Measurements from ENCODE around the gene LEFTY1. TPM values are rescaled to one million over a fixed set of nuclear protein-coding genes. Genes with fewer than 3 reads are reported as not detected.
"Not testable (repeated sequence)": the region's sequence is repeated elsewhere in the genome, so short reads cannot be mapped to it uniquely, and the experiment has no call there.

Gene LEFTY1
- total RNA-seq, 1 experiment from 2014 or later, result not detected

DNA sequence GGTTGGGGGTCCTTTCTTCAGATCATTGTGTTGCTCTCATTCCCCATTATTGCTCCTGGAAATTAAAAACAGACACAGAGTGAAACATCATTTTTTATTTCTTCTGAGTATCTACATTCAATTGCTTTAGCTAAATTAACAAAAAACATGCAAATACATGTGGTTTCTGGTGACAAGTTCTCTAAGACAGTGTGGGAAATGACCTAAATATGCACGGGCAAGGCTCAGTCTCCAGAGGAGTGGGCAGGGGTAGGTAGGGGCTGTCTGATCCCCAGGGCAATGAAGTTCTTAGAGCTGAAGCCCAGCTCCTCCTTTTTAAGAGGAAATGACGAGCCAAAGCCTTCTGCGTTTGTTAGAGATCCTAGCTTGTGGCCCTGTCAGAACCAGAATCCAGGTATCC, 47.6 kb upstream of the LEFTY1 start:
- H3K9me3 Mint-ChIP-seq (ENCODE audit: unreplicated experiment), result no peaks in the 10 kb centered on the region

DNA sequence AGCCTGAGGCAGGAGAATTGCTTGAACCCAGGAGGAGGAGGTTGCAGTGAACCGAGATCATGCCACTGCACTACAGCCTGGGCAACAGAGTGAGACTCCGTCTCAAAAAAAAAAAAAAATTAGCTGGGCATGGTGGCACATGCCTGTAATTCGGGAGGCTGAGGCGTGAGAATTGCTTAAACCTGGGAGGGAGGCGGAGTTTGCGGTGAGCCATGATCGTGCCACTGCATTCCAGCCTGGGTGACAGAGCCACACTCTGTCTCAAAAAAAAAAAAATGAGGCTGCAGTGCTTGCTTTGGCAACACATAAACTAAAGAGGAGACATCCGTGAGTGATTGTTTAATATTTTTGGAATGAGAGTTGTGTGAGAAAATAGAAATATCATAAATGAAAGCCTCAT, 47.1 kb upstream of the LEFTY1 start:
- intact Hi-C loops (cut with micrococcal nuclease; ENCODE audit: unreplicated experiment); DNase-seq; H3K36me3 ChIP-seq (ENCODE audit: control insufficient read depth, insufficient read depth, low read length); H3K27me3 ChIP-seq (replicated peaks; ENCODE audit: control insufficient read depth, insufficient read depth, low read length); H3K4me3 Mint-ChIP-seq (ENCODE audit: unreplicated experiment); H3K36me3 Mint-ChIP-seq (ENCODE audit: insufficient read depth, unreplicated experiment); BruUV-seq (replicated peaks); H3K27me3 Mint-ChIP-seq (ENCODE audit: insufficient read depth, unreplicated experiment); H3K4me1 ChIP-seq; CTCF ChIA-PET; H3K9me3 Mint-ChIP-seq (ENCODE audit: unreplicated experiment); H3K9me3 ChIP-seq; H3K4me3 ChIP-seq (ENCODE audit: low read depth, low read length); POLR2A ChIA-PET; H3K4me1 Mint-ChIP-seq (ENCODE audit: low read depth, unreplicated experiment); H3K27ac Mint-ChIP-seq (ENCODE audit: unreplicated experiment): not testable (repeated sequence)

More for the DNA sequence above, 47.6 kb upstream of the LEFTY1 start:
- no peak for DNase-seq
- Histone ChIP-seq H3K4me1 (peaks cover 6% of the 10 kb centered on the region), H3K36me3 (ENCODE audit: control insufficient read depth, insufficient read depth, low read length) (no peaks in the 10 kb centered on the region), H3K27me3 (replicated peaks; ENCODE audit: control insufficient read depth, insufficient read depth, low read length) (no peaks in the 10 kb centered on the region), H3K9me3 (no peaks in the 10 kb centered on the region), H3K4me3 (ENCODE audit: low read depth, low read length) (no peak overlapping the region)
- H3K36me3 Mint-ChIP-seq (ENCODE audit: insufficient read depth, unreplicated experiment), result no peaks in the 10 kb centered on the region
- no peak overlapping the region for H3K4me3 Mint-ChIP-seq (ENCODE audit: unreplicated experiment)
- POLR2A ChIA-PET, result interaction anchor here (0.5 kb wide), 1 partner anchor 13 kb away, joined by 3 read pairs; no protein-coding TSS in a partner anchor
- H3K27me3 Mint-ChIP-seq (ENCODE audit: insufficient read depth, unreplicated experiment), result no peaks in the 10 kb centered on the region
- H3K27ac Mint-ChIP-seq (ENCODE audit: unreplicated experiment), result no peak overlapping the region
- intact Hi-C loops (cut with micrococcal nuclease; ENCODE audit: unreplicated experiment), result no loop called here
- no TSS peak for BruUV-seq (replicated peaks)
- TF ChIP-seq, protein P1, sequence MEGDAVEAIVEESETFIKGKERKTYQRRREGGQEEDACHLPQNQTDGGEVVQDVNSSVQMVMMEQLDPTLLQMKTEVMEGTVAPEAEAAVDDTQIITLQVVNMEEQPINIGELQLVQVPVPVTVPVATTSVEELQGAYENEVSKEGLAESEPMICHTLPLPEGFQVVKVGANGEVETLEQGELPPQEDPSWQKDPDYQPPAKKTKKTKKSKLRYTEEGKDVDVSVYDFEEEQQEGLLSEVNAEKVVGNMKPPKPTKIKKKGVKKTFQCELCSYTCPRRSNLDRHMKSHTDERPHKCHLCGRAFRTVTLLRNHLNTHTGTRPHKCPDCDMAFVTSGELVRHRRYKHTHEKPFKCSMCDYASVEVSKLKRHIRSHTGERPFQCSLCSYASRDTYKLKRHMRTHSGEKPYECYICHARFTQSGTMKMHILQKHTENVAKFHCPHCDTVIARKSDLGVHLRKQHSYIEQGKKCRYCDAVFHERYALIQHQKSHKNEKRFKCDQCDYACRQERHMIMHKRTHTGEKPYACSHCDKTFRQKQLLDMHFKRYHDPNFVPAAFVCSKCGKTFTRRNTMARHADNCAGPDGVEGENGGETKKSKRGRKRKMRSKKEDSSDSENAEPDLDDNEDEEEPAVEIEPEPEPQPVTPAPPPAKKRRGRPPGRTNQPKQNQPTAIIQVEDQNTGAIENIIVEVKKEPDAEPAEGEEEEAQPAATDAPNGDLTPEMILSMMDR (IDR thresholded peaks at IDR 0.05; ENCODE audit: insufficient read depth in 1 of 2, low read depth in 1 of 2, low read length in 1 of 2, severe bottlenecking in 1 of 2, unreplicated experiment in 1 of 2), result no peak
- H3K4me1 Mint-ChIP-seq (ENCODE audit: low read depth, unreplicated experiment), result peaks cover 7% of the 10 kb centered on the region
- CTCF ChIA-PET, result interaction anchor here (0.6 kb wide), 1 partner anchor 716 kb away, joined by 3 read pairs; no protein-coding TSS in a partner anchor

DNA sequence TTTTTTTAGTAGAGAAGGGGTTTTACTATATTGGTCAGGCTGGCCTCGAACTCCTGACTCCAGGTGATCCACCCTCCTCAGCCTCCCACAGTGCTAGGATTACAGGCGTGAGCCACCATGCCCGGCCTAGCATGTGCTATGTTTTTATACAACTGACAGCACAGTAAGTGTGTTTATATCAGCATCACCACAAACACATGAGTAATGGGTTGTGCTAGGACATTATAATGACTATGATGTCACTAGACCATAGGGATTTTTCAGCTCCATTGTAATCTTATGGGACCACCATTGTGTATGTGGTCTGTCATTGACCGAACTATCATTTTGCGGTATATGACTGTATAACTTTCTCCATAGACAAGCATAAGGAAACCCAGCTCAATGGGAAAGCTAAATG, 45.8 kb upstream of the LEFTY1 start:
- H3K4me1 ChIP-seq, result peaks cover 6% of the 10 kb centered on the region
- intact Hi-C loops (cut with micrococcal nuclease; ENCODE audit: unreplicated experiment), result no loop called here
- ChIA-PET CTCF (interaction anchor here (1.0 kb wide), 1 partner anchor 42 kb away, joined by 6 read pairs; no protein-coding TSS in a partner anchor), POLR2A (interaction anchor here (0.6 kb wide), 2 partner anchors 63 to 339 kb away, joined by 4 to 5 read pairs; no protein-coding TSS in a partner anchor)
- H3K27ac Mint-ChIP-seq (ENCODE audit: unreplicated experiment), result no peak overlapping the region
- TF ChIP-seq, protein P1 (IDR thresholded peaks at IDR 0.05; ENCODE audit: insufficient read depth in 1 of 2, low read depth in 1 of 2, low read length in 1 of 2, severe bottlenecking in 1 of 2, unreplicated experiment in 1 of 2), result no peak
- BruUV-seq (replicated peaks), result no TSS peak
- no peaks in the 10 kb centered on the region for H3K27me3 Mint-ChIP-seq (ENCODE audit: insufficient read depth, unreplicated experiment)
- no peaks in the 10 kb centered on the region for H3K27me3 ChIP-seq (replicated peaks; ENCODE audit: control insufficient read depth, insufficient read depth, low read length)
- H3K4me3 ChIP-seq (ENCODE audit: low read depth, low read length), result no peak overlapping the region
- H3K36me3 ChIP-seq (ENCODE audit: control insufficient read depth, insufficient read depth, low read length), result no peaks in the 10 kb centered on the region
- no peak overlapping the region for H3K4me3 Mint-ChIP-seq (ENCODE audit: unreplicated experiment)
- H3K4me1 Mint-ChIP-seq (ENCODE audit: low read depth, unreplicated experiment), result peaks cover 7% of the 10 kb centered on the region
- DNase-seq, result no peak
- H3K9me3 Mint-ChIP-seq (ENCODE audit: unreplicated experiment), result no peaks in the 10 kb centered on the region
- no peaks in the 10 kb centered on the region for H3K9me3 ChIP-seq
- no peaks in the 10 kb centered on the region for H3K36me3 Mint-ChIP-seq (ENCODE audit: insufficient read depth, unreplicated experiment)

GRCh38 chr1:225933072-225933471, 44.1 kb upstream of the LEFTY1 start:
- H3K4me3 Mint-ChIP-seq (ENCODE audit: unreplicated experiment), result no peak overlapping the region
- H3K36me3 Mint-ChIP-seq (ENCODE audit: insufficient read depth, unreplicated experiment), result no peaks in the 10 kb centered on the region
- no peaks in the 10 kb centered on the region for H3K9me3 Mint-ChIP-seq (ENCODE audit: unreplicated experiment)
- no peaks in the 10 kb centered on the region for H3K27me3 ChIP-seq (replicated peaks; ENCODE audit: control insufficient read depth, insufficient read depth, low read length)
- no peak overlapping the region for H3K27ac Mint-ChIP-seq (ENCODE audit: unreplicated experiment)
- H3K4me1 Mint-ChIP-seq (ENCODE audit: low read depth, unreplicated experiment), result peaks cover 7% of the 10 kb centered on the region
- ChIA-PET POLR2A (interaction anchor here (0.6 kb wide), 1 partner anchor 76 kb away, joined by 3 read pairs; no protein-coding TSS in a partner anchor), CTCF (no interaction called here)
- intact Hi-C loops (cut with micrococcal nuclease; ENCODE audit: unreplicated experiment), result no loop called here
- no peaks in the 10 kb centered on the region for H3K27me3 Mint-ChIP-seq (ENCODE audit: insufficient read depth, unreplicated experiment)
- BruUV-seq (replicated peaks), result no TSS peak
- TF ChIP-seq, protein P1 (IDR thresholded peaks at IDR 0.05; ENCODE audit: insufficient read depth in 1 of 2, low read depth in 1 of 2, low read length in 1 of 2, severe bottlenecking in 1 of 2, unreplicated experiment in 1 of 2), result no peak
- peaks cover 6% of the 10 kb centered on the region for H3K4me1 ChIP-seq
- H3K9me3 ChIP-seq, result no peaks in the 10 kb centered on the region
- DNase-seq, result no peak
- no peaks in the 10 kb centered on the region for H3K36me3 ChIP-seq (ENCODE audit: control insufficient read depth, insufficient read depth, low read length)
- H3K4me3 ChIP-seq (ENCODE audit: low read depth, low read length), result no peak overlapping the region

Measured in Caco-2 (cell line).